Trophoblast cell (in vitro differentiated cells and primary cell): ENCODE data around the gene HEMK1.

ENCODE experiments used
- DNase-seq, 2 donors: peaks; one replicate each; pipeline ENCODE4 v3.0.0-alpha.2; 2016
- H2AFZ ChIP-seq: 2 replicates; pipeline ENCODE4 v1.6.1; 2013; ENCODE audit warnings: low read length, moderate library complexity, mild to moderate bottlenecking; ENCODE audit not compliant: insufficient read depth, poor library complexity
- H2AK5ac ChIP-seq: 2 replicates; pipeline ENCODE4 v1.6.1; 2013; ENCODE audit warnings: mild to moderate bottlenecking, low read length
- H2BK120ac ChIP-seq: 2 replicates; pipeline ENCODE4 v1.6.1; 2013; ENCODE audit warnings: low read length, mild to moderate bottlenecking, moderate library complexity; ENCODE audit not compliant: insufficient read depth, poor library complexity
- H2BK12ac ChIP-seq: 2 replicates; pipeline ENCODE4 v1.6.1; 2013; ENCODE audit warnings: mild to moderate bottlenecking, low read length, moderate library complexity
- H2BK5ac ChIP-seq: 2 replicates; pipeline ENCODE4 v1.6.1; 2013; ENCODE audit warnings: low read length, low read depth, moderate library complexity, mild to moderate bottlenecking; ENCODE audit not compliant: poor library complexity
- H3K14ac ChIP-seq: 2 replicates; pipeline ENCODE4 v1.6.1; 2013; ENCODE audit warnings: mild to moderate bottlenecking, low read length
- H3K18ac ChIP-seq: 2 replicates; pipeline ENCODE4 v1.6.1; 2013; ENCODE audit warnings: mild to moderate bottlenecking, low read length
- H3K23ac ChIP-seq: 2 replicates; pipeline ENCODE4 v1.6.1; 2013; ENCODE audit warnings: low read length
- H3K27ac ChIP-seq: 2 replicates; pipeline ENCODE4 v1.5.1; 2013; ENCODE audit warnings: low read depth, mild to moderate bottlenecking, inconsistent platforms, low read length, moderate library complexity
- H3K27me3 ChIP-seq: 2 replicates; pipeline ENCODE4 v1.6.1; 2013; ENCODE audit warnings: inconsistent platforms, mild to moderate bottlenecking, low read length, moderate library complexity; ENCODE audit not compliant: insufficient read depth
- H3K36me3 ChIP-seq, 2 experiments: 1 replicate in 1 of 2; 2 replicates in 1 of 2; pipeline ENCODE4 v1.6.1; 2013; ENCODE audit warnings: low read length in 2 of 2, mild to moderate bottlenecking in 2 of 2, moderate library complexity in 1 of 2; ENCODE audit not compliant: insufficient read depth in 2 of 2, control insufficient read depth in 1 of 2
- H3K4ac ChIP-seq: 2 replicates; pipeline ENCODE4 v1.6.1; 2013; ENCODE audit warnings: low read depth, mild to moderate bottlenecking, low read length, moderate library complexity
- H3K4me1 ChIP-seq, 2 experiments: 1 replicate in 1 of 2; 2 replicates in 1 of 2; pipeline ENCODE4 v1.6.1; 2013; ENCODE audit warnings: low read length in 2 of 2, mild to moderate bottlenecking in 2 of 2, moderate library complexity in 1 of 2; ENCODE audit not compliant: insufficient read depth in 2 of 2, control insufficient read depth in 1 of 2
- H3K4me2 ChIP-seq: 2 replicates; pipeline ENCODE4 v1.6.1; 2013; ENCODE audit warnings: inconsistent platforms, mild to moderate bottlenecking, low read length, moderate library complexity
- H3K4me3 ChIP-seq: 2 replicates; pipeline ENCODE4 v1.5.1; 2013; ENCODE audit warnings: mild to moderate bottlenecking, low read depth, low read length, inconsistent platforms
- H3K79me1 ChIP-seq: one replicate; pipeline ENCODE4 v1.6.1; 2013; ENCODE audit warnings: low read length
- H3K79me2 ChIP-seq: 2 replicates; pipeline ENCODE4 v1.6.1; 2013; ENCODE audit warnings: low read length, mild to moderate bottlenecking; ENCODE audit not compliant: control insufficient read depth, insufficient read depth, poor library complexity
- H3K9ac ChIP-seq: 2 replicates; pipeline ENCODE4 v1.6.1; 2013; ENCODE audit warnings: mild to moderate bottlenecking, low read length
- H3K9me3 ChIP-seq: 2 replicates; pipeline ENCODE4 v1.6.1; 2013; ENCODE audit warnings: low read depth, mild to moderate bottlenecking, control low read depth, inconsistent platforms, low read length; ENCODE audit not compliant: insufficient read depth
- H4K12ac ChIP-seq: 2 replicates; pipeline ENCODE4 v1.6.1; 2013; ENCODE audit warnings: low read depth, mild to moderate bottlenecking, low read length, moderate library complexity
- H4K8ac ChIP-seq: 2 replicates; pipeline ENCODE4 v1.6.1; 2013; ENCODE audit warnings: low read depth, mild to moderate bottlenecking, low read length, moderate library complexity
- H4K91ac ChIP-seq: one replicate; pipeline ENCODE4 v1.6.1; 2013; ENCODE audit warnings: low read depth, mild to moderate bottlenecking, low read length, moderate library complexity
- WGBS: extraction: QIAGEN DNeasy Blood & Tissue Kit; methylation state at CpG from one replicate; pipeline ENCODE4 v1.1.7; 2013; ENCODE audit warnings: missing lambda C conversion rate; ENCODE audit not compliant: insufficient read length, insufficient coverage; ENCODE audit errors: extremely low coverage; 5-methylcytosine and 5-hydroxymethylcytosine counted together

The HEMK1 gene

DNA sequence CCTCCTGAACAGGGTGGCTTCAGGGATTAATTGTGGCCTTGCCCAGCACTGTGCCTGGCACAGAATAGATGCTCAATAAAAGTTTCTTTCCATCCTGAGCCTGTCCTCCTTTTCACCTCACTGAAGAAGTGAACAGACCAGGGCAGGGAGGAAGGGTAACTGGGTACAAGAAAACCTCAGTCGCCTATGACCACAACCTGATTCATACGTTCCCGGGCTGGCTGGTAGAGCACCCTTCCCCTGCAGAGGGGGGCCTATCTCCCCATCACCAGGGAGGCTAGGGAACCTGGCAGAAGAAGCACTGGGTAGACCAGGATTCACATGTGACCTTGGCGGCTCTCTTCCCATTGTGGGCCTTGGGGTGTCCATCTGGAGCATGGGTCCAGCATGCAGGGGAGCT lies 38.1 kb upstream of the HEMK1 start:
- H3K4ac ChIP-seq = no peak overlapping the region
- H4K8ac ChIP-seq = no peak overlapping the region
- H3K4me2 ChIP-seq = no peak overlapping the region
- no peak overlapping the region for H2BK120ac ChIP-seq
- no peak for DNase-seq
- no peaks in the 10 kb centered on the region for H3K79me1 ChIP-seq
- H4K91ac ChIP-seq = no peak overlapping the region
- no peak overlapping the region for H3K9ac ChIP-seq
- WGBS = no CpG with 5 or more reads among the region's 4 CpGs
- no peak overlapping the region for H2AK5ac ChIP-seq
- no peak overlapping the region for H4K12ac ChIP-seq
- no peak overlapping the region for H3K18ac ChIP-seq
- no peak overlapping the region for H2AFZ ChIP-seq
- H3K9me3 ChIP-seq = peaks cover 4% of the 10 kb centered on the region
- no peaks in the 10 kb centered on the region for H3K79me2 ChIP-seq
- H3K23ac ChIP-seq = no peak overlapping the region
- no peak overlapping the region for H2BK12ac ChIP-seq
- H3K36me3 ChIP-seq = no peaks in the 10 kb centered on the region
- peaks cover 0 to 2% of the 10 kb centered on the region in 2 experiments for H3K4me1 ChIP-seq
- H2BK5ac ChIP-seq = no peak overlapping the region
- no peak overlapping the region for H3K27ac ChIP-seq
- H3K27me3 ChIP-seq = peaks cover 15% of the 10 kb centered on the region
- H3K14ac ChIP-seq = no peak overlapping the region
- no peak overlapping the region for H3K4me3 ChIP-seq

DNA sequence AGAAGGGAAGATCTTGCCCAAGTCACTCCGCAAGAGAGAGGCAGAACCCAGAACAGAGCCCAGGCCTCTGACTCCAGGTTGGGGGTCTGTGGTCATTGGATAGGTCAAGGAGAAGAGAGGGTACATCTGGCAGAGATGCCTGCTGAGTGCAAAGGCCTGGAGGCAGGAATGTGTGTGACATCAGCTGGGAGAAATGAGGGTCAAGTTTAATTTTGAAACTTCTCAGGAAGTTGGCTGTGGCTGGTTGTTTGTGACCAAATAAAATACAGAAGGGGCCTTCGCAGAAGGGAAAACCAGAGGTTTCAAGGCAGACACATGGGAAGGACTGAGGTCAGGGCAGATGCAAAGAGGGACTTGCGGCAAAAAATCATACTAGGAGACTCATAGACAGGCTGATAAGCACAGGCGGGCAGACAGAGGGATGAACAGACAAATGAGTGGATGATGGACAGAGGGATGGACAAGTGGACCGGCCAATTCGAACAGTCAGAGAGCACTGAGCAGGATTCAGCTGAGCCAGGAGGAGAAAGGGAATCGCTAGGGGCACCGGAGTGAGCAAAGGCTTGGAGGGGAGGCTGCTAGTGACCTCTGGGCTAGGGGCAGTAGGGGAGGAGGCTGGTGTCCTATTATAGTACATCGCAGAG lies 37.1 kb upstream of the HEMK1 start:
- Histone ChIP-seq H3K4ac (no peak overlapping the region), H4K91ac (no peak overlapping the region), H4K12ac (no peak overlapping the region), H3K9ac (no peak overlapping the region), H3K4me3 (no peak overlapping the region), H3K36me3 (no peaks in the 10 kb centered on the region), H3K79me1 (no peaks in the 10 kb centered on the region), H4K8ac (no peak overlapping the region), H3K4me1 (peaks cover 0 to 2% of the 10 kb centered on the region in 2 experiments), H2AK5ac (no peak overlapping the region), H3K79me2 (no peaks in the 10 kb centered on the region), H3K27ac (no peak overlapping the region), H3K27me3 (peaks cover 15% of the 10 kb centered on the region), H3K4me2 (no peak overlapping the region), H2BK120ac (no peak overlapping the region), H3K14ac (no peak overlapping the region), H2AFZ (no peak overlapping the region), H2BK5ac (no peak overlapping the region), H3K9me3 (peaks cover 7% of the 10 kb centered on the region), H3K18ac (no peak overlapping the region), H3K23ac (no peak overlapping the region), H2BK12ac (no peak overlapping the region)
- peak in 1 of 2 donors; percentile 26 for DNase-seq
- no CpG with 5 or more reads among the region's 9 CpGs for WGBS

DNA sequence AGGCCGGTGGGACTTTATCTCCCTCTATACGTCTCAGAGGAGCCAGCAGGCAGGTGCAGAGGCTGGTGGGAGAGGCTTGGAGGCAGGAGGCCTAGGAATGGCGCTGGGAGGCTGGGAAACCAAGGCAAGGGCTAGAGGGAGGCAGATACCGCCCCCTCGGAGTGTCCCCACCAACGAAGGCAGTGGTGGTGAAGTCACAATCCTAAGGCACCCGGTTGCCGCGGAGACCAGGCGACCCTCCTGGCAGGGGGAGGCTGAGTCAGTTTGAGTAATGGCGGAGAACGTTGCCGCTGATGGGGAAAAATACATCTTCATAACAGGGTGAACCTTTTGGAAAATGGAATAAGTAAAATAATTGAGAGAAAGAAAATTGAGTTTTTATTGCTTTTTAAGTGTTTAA lies 36.0 kb upstream of the HEMK1 start:
- Histone ChIP-seq H4K8ac (no peak overlapping the region), H3K14ac (no peak overlapping the region), H3K9me3 (peaks cover 7% of the 10 kb centered on the region), H2BK120ac (no peak overlapping the region), H2BK5ac (no peak overlapping the region), H3K79me1 (no peaks in the 10 kb centered on the region), H3K23ac (no peak overlapping the region), H3K27ac (no peak overlapping the region), H3K18ac (no peak overlapping the region), H3K4me2 (no peak overlapping the region), H3K27me3 (peaks cover 15% of the 10 kb centered on the region), H3K79me2 (no peaks in the 10 kb centered on the region), H2AFZ (no peak overlapping the region), H3K4me1 (peaks cover 0 to 2% of the 10 kb centered on the region in 2 experiments), H2AK5ac (no peak overlapping the region), H3K4me3 (peak overlapping the region; percentile 31), H3K36me3 (no peaks in the 10 kb centered on the region), H3K9ac (no peak overlapping the region), H4K91ac (no peak overlapping the region), H2BK12ac (no peak overlapping the region), H4K12ac (no peak overlapping the region), H3K4ac (no peak overlapping the region)
- DNase-seq = no peak
- no CpG with 5 or more reads among the region's 13 CpGs for WGBS

DNA sequence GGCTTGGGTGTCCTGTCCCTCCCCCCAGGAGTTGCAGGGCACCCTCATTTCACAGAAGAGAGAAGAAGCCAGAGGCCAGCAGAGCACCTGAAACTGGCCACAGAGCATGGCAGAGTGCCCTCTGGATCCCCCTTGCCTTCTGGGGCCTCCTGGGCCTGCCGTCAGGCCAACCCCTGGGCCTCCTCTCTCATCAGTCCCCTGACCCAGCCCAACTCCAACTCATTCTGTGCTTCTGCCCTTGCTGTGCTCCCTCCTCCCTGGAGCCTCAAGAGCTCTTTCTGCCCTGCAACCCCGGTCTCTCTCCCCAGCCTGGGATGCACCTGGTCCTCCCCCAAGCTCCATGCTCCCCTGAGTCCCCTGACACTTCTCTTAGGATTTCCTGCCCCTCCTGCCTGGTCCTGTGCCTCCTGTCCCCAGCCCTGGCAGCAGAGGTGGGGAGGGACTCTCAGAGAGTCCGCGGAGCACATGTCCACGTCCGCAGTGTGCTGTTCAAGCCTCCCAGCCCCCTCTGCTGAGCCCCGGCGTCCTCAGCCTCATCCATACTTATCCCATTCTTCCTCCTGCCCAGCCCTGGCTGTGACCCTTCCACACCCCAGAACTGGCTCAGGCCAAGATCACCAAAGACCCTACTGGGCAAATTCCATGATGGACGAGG lies 35.4 kb upstream of the HEMK1 start:
- H3K9me3 ChIP-seq = peaks cover 7% of the 10 kb centered on the region
- no peak overlapping the region for H4K91ac ChIP-seq
- no peak overlapping the region for H2BK12ac ChIP-seq
- H2AK5ac ChIP-seq = no peak overlapping the region
- no peak overlapping the region for H2AFZ ChIP-seq
- H3K23ac ChIP-seq = no peak overlapping the region
- H3K27me3 ChIP-seq = peaks cover 15% of the 10 kb centered on the region
- peaks cover 0 to 2% of the 10 kb centered on the region in 2 experiments for H3K4me1 ChIP-seq
- H3K4ac ChIP-seq = no peak overlapping the region
- H3K79me1 ChIP-seq = no peaks in the 10 kb centered on the region
- H3K4me2 ChIP-seq = no peak overlapping the region
- peak overlapping the region; percentile 23 for H4K12ac ChIP-seq
- H3K27ac ChIP-seq = no peak overlapping the region
- no peak overlapping the region for H3K9ac ChIP-seq
- no peak overlapping the region for H3K18ac ChIP-seq
- no peak for DNase-seq
- H4K8ac ChIP-seq = no peak overlapping the region
- H2BK120ac ChIP-seq = no peak overlapping the region
- no peak overlapping the region for H3K14ac ChIP-seq
- H3K36me3 ChIP-seq = no peaks in the 10 kb centered on the region
- H3K79me2 ChIP-seq = no peaks in the 10 kb centered on the region
- WGBS = no CpG with 5 or more reads among the region's 9 CpGs
- no peak overlapping the region for H3K4me3 ChIP-seq
- H2BK5ac ChIP-seq = no peak overlapping the region
